GM23338 (cell line): ENCODE data around the gene ZNF740. TPM values are rescaled to one million over a fixed set of nuclear protein-coding genes. Genes with fewer than 3 reads are reported as not detected.

Experiments
- CREB1 ChIP-seq: fragments of 250-450 bp; sonication (Bioruptor Pico); IDR thresholded peaks from 2 replicates; pipeline ENCODE4 v1.5.0; 2020; ENCODE audit warnings: low read depth, mild to moderate bottlenecking, moderate library complexity
- CTCF ChIP-seq, 2 experiments: fragments of 200-600 bp in 1 of 2; sonication (generic) in 1 of 2; conservative IDR thresholded peaks; 2 replicates each; pipeline versions ENCODE4 v1.5.1 to v1.6.1; 2016 to 2017; ENCODE audit warnings: antibody characterized with exemption in 2 of 2, low read depth in 2 of 2, mild to moderate bottlenecking in 2 of 2, moderate library complexity in 1 of 2
- EZH2 ChIP-seq: fragments of 200-600 bp; sonication (generic); IDR thresholded peaks from one replicate; pipeline ENCODE4 v1.8.0; 2017; ENCODE audit warnings: antibody characterized with exemption, mild to moderate bottlenecking, low read depth; ENCODE audit not compliant: unreplicated experiment
- NANOG ChIP-seq: IDR thresholded peaks from 2 replicates; pipeline ENCODE4 v1.6.1; 2016; ENCODE audit warnings: antibody characterized with exemption, borderline replicate concordance
- STAT1 ChIP-seq: IDR thresholded peaks from one replicate; pipeline ENCODE4 v1.6.1; 2016; ENCODE audit warnings: antibody characterized with exemption; ENCODE audit not compliant: unreplicated experiment
- polyA plus RNA-seq: library from polyadenylated mRNA; unstranded; fragments of >200 nt; fragmentation: Nextera tagmentation; extraction: Ambion mirVana; gene quantifications from 2 replicates; pipeline ENCODE4 v1.2.1, GENCODE V29; 2016
- total RNA-seq: library from RNA; depleted of rRNA; stranded (reverse); fragments of >200 nt; shearing (Covaris generic); gene quantifications from 2 replicates; pipeline ENCODE4 v1.2.3, GENCODE V29; 2014
- TF ChIP-seq, protein P1 (sequence below): fragments of 250-450 bp; sonication (Bioruptor Pico); IDR thresholded peaks from 2 replicates; pipeline ENCODE4 v1.5.0; 2020; ENCODE audit warnings: mild to moderate bottlenecking, moderate library complexity
- TF ChIP-seq, protein P2 (sequence below): IDR thresholded peaks from 2 replicates; pipeline ENCODE4 v1.6.1; 2016; ENCODE audit warnings: antibody characterized with exemption

The ZNF740 gene
- total and polyA plus RNA-seq, 2 experiments from 2014 or later, result 2.6 to 13.0 TPM

DNA sequence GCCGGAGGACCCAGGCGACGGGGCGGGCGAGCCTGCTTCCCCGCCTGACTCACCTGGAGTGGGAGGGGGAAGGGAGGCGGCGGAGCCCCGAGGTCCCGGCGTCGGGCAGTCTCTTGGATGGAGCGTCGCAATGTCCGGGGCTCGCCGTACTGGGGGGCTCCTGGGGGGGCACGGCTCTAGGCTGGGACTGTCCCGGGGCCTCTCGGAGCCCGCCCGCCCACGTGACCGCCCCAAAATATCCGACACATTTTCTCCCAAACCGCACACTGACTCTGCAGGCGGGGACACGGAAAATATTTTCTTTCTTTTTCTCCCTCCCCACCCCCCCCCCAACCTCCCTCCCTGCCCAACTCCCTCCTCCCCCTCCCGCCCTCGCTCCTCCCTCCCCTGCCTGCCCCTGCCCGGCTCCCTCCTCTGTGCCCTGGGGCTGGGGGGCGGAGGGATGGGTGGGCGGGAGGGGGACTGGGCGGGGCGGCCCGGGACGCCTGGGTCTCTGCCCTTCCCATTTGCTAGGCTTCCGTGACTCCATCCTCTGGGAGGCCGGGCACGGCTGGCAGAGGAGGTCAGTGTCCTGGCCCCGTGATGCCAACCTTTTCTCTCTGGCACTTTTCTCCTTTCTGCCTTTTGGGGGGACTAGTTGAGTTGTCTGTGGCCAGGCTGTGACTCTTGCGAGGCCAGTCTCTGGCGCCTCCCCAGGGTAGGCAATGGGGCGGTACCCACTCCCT is 51.6 kb downstream of the ZNF740 start, which contains the start of gene RARG (continued):
- TF ChIP-seq, protein P1, sequence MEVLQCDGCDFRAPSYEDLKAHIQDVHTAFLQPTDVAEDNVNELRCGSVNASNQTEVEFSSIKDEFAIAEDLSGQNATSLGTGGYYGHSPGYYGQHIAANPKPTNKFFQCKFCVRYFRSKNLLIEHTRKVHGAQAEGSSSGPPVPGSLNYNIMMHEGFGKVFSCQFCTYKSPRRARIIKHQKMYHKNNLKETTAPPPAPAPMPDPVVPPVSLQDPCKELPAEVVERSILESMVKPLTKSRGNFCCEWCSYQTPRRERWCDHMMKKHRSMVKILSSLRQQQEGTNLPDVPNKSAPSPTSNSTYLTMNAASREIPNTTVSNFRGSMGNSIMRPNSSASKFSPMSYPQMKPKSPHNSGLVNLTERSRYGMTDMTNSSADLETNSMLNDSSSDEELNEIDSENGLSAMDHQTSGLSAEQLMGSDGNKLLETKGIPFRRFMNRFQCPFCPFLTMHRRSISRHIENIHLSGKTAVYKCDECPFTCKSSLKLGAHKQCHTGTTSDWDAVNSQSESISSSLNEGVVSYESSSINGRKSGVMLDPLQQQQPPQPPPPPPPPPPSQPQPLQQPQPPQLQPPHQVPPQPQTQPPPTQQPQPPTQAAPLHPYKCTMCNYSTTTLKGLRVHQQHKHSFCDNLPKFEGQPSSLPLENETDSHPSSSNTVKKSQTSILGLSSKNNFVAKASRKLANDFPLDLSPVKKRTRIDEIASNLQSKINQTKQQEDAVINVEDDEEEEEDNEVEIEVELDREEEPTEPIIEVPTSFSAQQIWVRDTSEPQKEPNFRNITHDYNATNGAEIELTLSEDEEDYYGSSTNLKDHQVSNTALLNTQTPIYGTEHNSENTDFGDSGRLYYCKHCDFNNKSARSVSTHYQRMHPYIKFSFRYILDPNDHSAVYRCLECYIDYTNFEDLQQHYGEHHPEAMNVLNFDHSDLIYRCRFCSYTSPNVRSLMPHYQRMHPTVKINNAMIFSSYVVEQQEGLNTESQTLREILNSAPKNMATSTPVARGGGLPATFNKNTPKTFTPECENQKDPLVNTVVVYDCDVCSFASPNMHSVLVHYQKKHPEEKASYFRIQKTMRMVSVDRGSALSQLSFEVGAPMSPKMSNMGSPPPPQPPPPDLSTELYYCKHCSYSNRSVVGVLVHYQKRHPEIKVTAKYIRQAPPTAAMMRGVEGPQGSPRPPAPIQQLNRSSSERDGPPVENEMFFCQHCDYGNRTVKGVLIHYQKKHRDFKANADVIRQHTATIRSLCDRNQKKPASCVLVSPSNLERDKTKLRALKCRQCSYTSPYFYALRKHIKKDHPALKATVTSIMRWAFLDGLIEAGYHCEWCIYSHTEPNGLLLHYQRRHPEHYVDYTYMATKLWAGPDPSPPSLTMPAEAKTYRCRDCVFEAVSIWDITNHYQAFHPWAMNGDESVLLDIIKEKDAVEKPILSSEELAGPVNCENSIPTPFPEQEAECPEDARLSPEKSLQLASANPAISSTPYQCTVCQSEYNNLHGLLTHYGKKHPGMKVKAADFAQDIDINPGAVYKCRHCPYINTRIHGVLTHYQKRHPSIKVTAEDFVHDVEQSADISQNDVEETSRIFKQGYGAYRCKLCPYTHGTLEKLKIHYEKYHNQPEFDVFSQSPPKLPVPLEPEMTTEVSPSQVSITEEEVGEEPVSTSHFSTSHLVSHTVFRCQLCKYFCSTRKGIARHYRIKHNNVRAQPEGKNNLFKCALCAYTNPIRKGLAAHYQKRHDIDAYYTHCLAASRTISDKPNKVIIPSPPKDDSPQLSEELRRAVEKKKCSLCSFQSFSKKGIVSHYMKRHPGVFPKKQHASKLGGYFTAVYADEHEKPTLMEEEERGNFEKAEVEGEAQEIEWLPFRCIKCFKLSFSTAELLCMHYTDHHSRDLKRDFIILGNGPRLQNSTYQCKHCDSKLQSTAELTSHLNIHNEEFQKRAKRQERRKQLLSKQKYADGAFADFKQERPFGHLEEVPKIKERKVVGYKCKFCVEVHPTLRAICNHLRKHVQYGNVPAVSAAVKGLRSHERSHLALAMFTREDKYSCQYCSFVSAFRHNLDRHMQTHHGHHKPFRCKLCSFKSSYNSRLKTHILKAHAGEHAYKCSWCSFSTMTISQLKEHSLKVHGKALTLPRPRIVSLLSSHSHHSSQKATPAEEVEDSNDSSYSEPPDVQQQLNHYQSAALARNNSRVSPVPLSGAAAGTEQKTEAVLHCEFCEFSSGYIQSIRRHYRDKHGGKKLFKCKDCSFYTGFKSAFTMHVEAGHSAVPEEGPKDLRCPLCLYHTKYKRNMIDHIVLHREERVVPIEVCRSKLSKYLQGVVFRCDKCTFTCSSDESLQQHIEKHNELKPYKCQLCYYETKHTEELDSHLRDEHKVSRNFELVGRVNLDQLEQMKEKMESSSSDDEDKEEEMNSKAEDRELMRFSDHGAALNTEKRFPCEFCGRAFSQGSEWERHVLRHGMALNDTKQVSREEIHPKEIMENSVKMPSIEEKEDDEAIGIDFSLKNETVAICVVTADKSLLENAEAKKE, result no peak
- no peak for TF ChIP-seq STAT1
- TF ChIP-seq CREB1 (CRISPR knock-in tag), result no peak
- TF ChIP-seq, protein P2, sequence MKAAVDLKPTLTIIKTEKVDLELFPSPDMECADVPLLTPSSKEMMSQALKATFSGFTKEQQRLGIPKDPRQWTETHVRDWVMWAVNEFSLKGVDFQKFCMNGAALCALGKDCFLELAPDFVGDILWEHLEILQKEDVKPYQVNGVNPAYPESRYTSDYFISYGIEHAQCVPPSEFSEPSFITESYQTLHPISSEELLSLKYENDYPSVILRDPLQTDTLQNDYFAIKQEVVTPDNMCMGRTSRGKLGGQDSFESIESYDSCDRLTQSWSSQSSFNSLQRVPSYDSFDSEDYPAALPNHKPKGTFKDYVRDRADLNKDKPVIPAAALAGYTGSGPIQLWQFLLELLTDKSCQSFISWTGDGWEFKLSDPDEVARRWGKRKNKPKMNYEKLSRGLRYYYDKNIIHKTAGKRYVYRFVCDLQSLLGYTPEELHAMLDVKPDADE, result no peak
- TF ChIP-seq NANOG, result no peak
- TF ChIP-seq EZH2, result no peak
- TF ChIP-seq CTCF (conservative IDR thresholded peaks at IDR 0.05; ENCODE audit: low read depth in 2 of 2), result no peak; a peak in 1 of 4 replicates
